ENCODE measurements around the gene P3R3URF. TPM values are rescaled to one million over a fixed set of nuclear protein-coding genes. Genes with fewer than 3 reads are reported as not detected.

P3R3URF gene
- total and polyA plus RNA-seq, 5 donors from 2014 or later, result not detected

GRCh38 chr1:46175243-46175642, 1.0 kb downstream of the P3R3URF start:
- Mint-ChIP-seq H3K4me3 (no peak overlapping the region), H3K27ac (no peak overlapping the region), H3K27me3 (peaks cover 8% of the 10 kb centered on the region), H3K36me3 (no peaks in the 10 kb centered on the region), H3K4me1 (no peaks in the 10 kb centered on the region), H3K9me3 (peaks cover 0 to 1% (median 0%) of the 10 kb centered on the region in 7 donors)
- no peak overlapping the region for H3K4me3 ChIP-seq (ENCODE audit: low read depth, low read length)
- no peak overlapping the region for H3K27ac ChIP-seq (ENCODE audit: insufficient read depth, low read length, poor library complexity, severe bottlenecking)
- no peaks in the 10 kb centered on the region for H3K27me3 ChIP-seq (ENCODE audit: control insufficient read depth, insufficient read depth, low read length)
- H3K9me3 ChIP-seq (ENCODE audit: control insufficient read depth in 2 of 2, low read length in 2 of 2), result no peaks in the 10 kb centered on the region
- no peaks in the 10 kb centered on the region for H3K36me3 ChIP-seq (ENCODE audit: control insufficient read depth, insufficient read depth, low read length)
- DNase-seq, result no peak
- no peak for ATAC-seq (ENCODE audit: low read depth in 2 of 2)
- H3K4me1 ChIP-seq (ENCODE audit: control insufficient read depth, insufficient read depth, low read length, poor library complexity, severe bottlenecking), result peaks cover 6% of the 10 kb centered on the region

GRCh38 chr1:46174448-46175231, 1.6 kb downstream of the P3R3URF start, which contains the start of gene TSPAN1:
TSS of gene TSPAN1 (plus strand) at chr1:46175087. CDS start at chr1:46181108, 6,021 bp downstream.
- H3K27ac ChIP-seq (ENCODE audit: insufficient read depth, low read length, poor library complexity, severe bottlenecking), result no peak within 1 kb of the TSS
- no peaks in the 10 kb centered on the region for H3K27me3 ChIP-seq (ENCODE audit: control insufficient read depth, insufficient read depth, low read length)
- H3K36me3 ChIP-seq (ENCODE audit: control insufficient read depth, insufficient read depth, low read length), result no peaks in the 10 kb centered on the region
- ATAC-seq (ENCODE audit: low read depth in 2 of 2) (no peak), DNase-seq (no peak)
- no peak within 1 kb of the TSS for H3K4me3 Mint-ChIP-seq
- H3K27ac Mint-ChIP-seq, result no peak within 1 kb of the TSS
- H3K4me1 Mint-ChIP-seq, result no peaks in the 10 kb centered on the region
- H3K4me1 ChIP-seq (ENCODE audit: control insufficient read depth, insufficient read depth, low read length, poor library complexity, severe bottlenecking), result peaks cover 4% of the 10 kb centered on the region
- H3K9me3 Mint-ChIP-seq, result peaks cover 0 to 1% (median 0%) of the 10 kb centered on the region in 7 donors
- H3K9me3 ChIP-seq (ENCODE audit: control insufficient read depth in 2 of 2, low read length in 2 of 2), result no peaks in the 10 kb centered on the region
- no peak within 1 kb of the TSS for H3K4me3 ChIP-seq (ENCODE audit: low read depth, low read length)
- H3K36me3 Mint-ChIP-seq, result no peaks in the 10 kb centered on the region
- H3K27me3 Mint-ChIP-seq, result peaks cover 9% of the 10 kb centered on the region

- H3K27ac Mint-ChIP-seq, result no peak overlapping the region
- ATAC-seq (ENCODE audit: low read depth in 2 of 2), result no peak
Observed at GRCh38 chr1:46173361-46173856, 2.9 kb downstream of the P3R3URF start.

GRCh38 chr1:46172321-46172720, 4.0 kb downstream of the P3R3URF start:
- Histone ChIP-seq H3K4me3 (ENCODE audit: low read depth, low read length) (no peak overlapping the region), H3K36me3 (ENCODE audit: control insufficient read depth, insufficient read depth, low read length) (no peaks in the 10 kb centered on the region), H3K4me1 (ENCODE audit: control insufficient read depth, insufficient read depth, low read length, poor library complexity, severe bottlenecking) (no peaks in the 10 kb centered on the region), H3K27ac (ENCODE audit: insufficient read depth, low read length, poor library complexity, severe bottlenecking) (no peak overlapping the region), H3K9me3 (ENCODE audit: control insufficient read depth in 2 of 2, low read length in 2 of 2) (no peaks in the 10 kb centered on the region), H3K27me3 (ENCODE audit: control insufficient read depth, insufficient read depth, low read length) (no peaks in the 10 kb centered on the region)
- Mint-ChIP-seq H3K27me3 (peaks cover 9% of the 10 kb centered on the region), H3K4me3 (no peak overlapping the region), H3K36me3 (no peaks in the 10 kb centered on the region), H3K9me3 (peaks cover 0 to 1% (median 0%) of the 10 kb centered on the region in 7 donors), H3K27ac (no peak overlapping the region), H3K4me1 (peaks cover 0 to 6% (median 2%) of the 10 kb centered on the region in 4 donors)
- ATAC-seq (ENCODE audit: low read depth in 2 of 2) (no peak), DNase-seq (no peak)

More at GRCh38 chr1:46173361-46173856, 2.9 kb downstream of the P3R3URF start:
- no peaks in the 10 kb centered on the region for H3K36me3 Mint-ChIP-seq
- no peaks in the 10 kb centered on the region for H3K9me3 ChIP-seq (ENCODE audit: control insufficient read depth in 2 of 2, low read length in 2 of 2)
- H3K4me3 ChIP-seq (ENCODE audit: low read depth, low read length), result no peak overlapping the region
- no peaks in the 10 kb centered on the region for H3K4me1 ChIP-seq (ENCODE audit: control insufficient read depth, insufficient read depth, low read length, poor library complexity, severe bottlenecking)
- no peaks in the 10 kb centered on the region for H3K4me1 Mint-ChIP-seq
- no peaks in the 10 kb centered on the region for H3K27me3 ChIP-seq (ENCODE audit: control insufficient read depth, insufficient read depth, low read length)
- H3K36me3 ChIP-seq (ENCODE audit: control insufficient read depth, insufficient read depth, low read length), result no peaks in the 10 kb centered on the region
- peaks cover 0 to 1% (median 0%) of the 10 kb centered on the region in 7 donors for H3K9me3 Mint-ChIP-seq
- H3K4me3 Mint-ChIP-seq, result no peak overlapping the region
- peaks cover 9% of the 10 kb centered on the region for H3K27me3 Mint-ChIP-seq
- DNase-seq, result no peak
- no peak overlapping the region for H3K27ac ChIP-seq (ENCODE audit: insufficient read depth, low read length, poor library complexity, severe bottlenecking)

GRCh38 chr1:46171871-46172270, 4.4 kb downstream of the P3R3URF start:
- Histone ChIP-seq H3K27ac (ENCODE audit: insufficient read depth, low read length, poor library complexity, severe bottlenecking) (no peak overlapping the region), H3K4me1 (ENCODE audit: control insufficient read depth, insufficient read depth, low read length, poor library complexity, severe bottlenecking) (no peaks in the 10 kb centered on the region), H3K36me3 (ENCODE audit: control insufficient read depth, insufficient read depth, low read length) (no peaks in the 10 kb centered on the region), H3K4me3 (ENCODE audit: low read depth, low read length) (no peak overlapping the region), H3K27me3 (ENCODE audit: control insufficient read depth, insufficient read depth, low read length) (no peaks in the 10 kb centered on the region), H3K9me3 (ENCODE audit: control insufficient read depth in 2 of 2, low read length in 2 of 2) (no peaks in the 10 kb centered on the region)
- Mint-ChIP-seq H3K27me3 (peaks cover 9% of the 10 kb centered on the region), H3K4me3 (peak overlapping the region in 1 of 4 donors; percentile 79), H3K4me1 (peaks cover 0 to 10% (median 3%) of the 10 kb centered on the region in 4 donors), H3K9me3 (peaks cover 0 to 1% (median 0%) of the 10 kb centered on the region in 7 donors), H3K27ac (no peak overlapping the region), H3K36me3 (no peaks in the 10 kb centered on the region)
- DNase-seq, result no peak
- no peak for ATAC-seq (ENCODE audit: low read depth in 2 of 2)

- Histone ChIP-seq H3K36me3 (ENCODE audit: control insufficient read depth, insufficient read depth, low read length) (no peaks in the 10 kb centered on the region), H3K27ac (ENCODE audit: insufficient read depth, low read length, poor library complexity, severe bottlenecking) (no peak overlapping the region), H3K4me1 (ENCODE audit: control insufficient read depth, insufficient read depth, low read length, poor library complexity, severe bottlenecking) (peaks cover 3% of the 10 kb centered on the region), H3K4me3 (ENCODE audit: low read depth, low read length) (no peak overlapping the region), H3K27me3 (ENCODE audit: control insufficient read depth, insufficient read depth, low read length) (no peaks in the 10 kb centered on the region), H3K9me3 (ENCODE audit: control insufficient read depth in 2 of 2, low read length in 2 of 2) (no peaks in the 10 kb centered on the region)
- Mint-ChIP-seq H3K27me3 (peaks cover 9% of the 10 kb centered on the region), H3K36me3 (no peaks in the 10 kb centered on the region), H3K4me3 (no peak overlapping the region), H3K4me1 (peaks cover 4 to 16% (median 6%) of the 10 kb centered on the region in 4 donors), H3K9me3 (peaks cover 0 to 1% (median 0%) of the 10 kb centered on the region in 7 donors), H3K27ac (no peak overlapping the region)
- DNase-seq (no peak), ATAC-seq (ENCODE audit: low read depth in 2 of 2) (no peak)
Observed at GRCh38 chr1:46171351-46171750, 4.9 kb downstream of the P3R3URF start.

GRCh38 chr1:46169811-46170454, 6.4 kb downstream of the P3R3URF start:
- peaks cover 9% of the 10 kb centered on the region for H3K27me3 Mint-ChIP-seq
- no peaks in the 10 kb centered on the region for H3K36me3 Mint-ChIP-seq
- H3K9me3 ChIP-seq (ENCODE audit: control insufficient read depth in 2 of 2, low read length in 2 of 2), result no peaks in the 10 kb centered on the region
- DNase-seq, result no peak
- H3K9me3 Mint-ChIP-seq, result peaks cover 0 to 1% (median 0%) of the 10 kb centered on the region in 7 donors
- H3K27ac Mint-ChIP-seq, result no peak overlapping the region
- H3K4me1 Mint-ChIP-seq, result peaks cover 5 to 19% (median 8%) of the 10 kb centered on the region in 4 donors
- no peak overlapping the region for H3K27ac ChIP-seq (ENCODE audit: insufficient read depth, low read length, poor library complexity, severe bottlenecking)
- no peak overlapping the region for H3K4me3 Mint-ChIP-seq
- no peaks in the 10 kb centered on the region for H3K36me3 ChIP-seq (ENCODE audit: control insufficient read depth, insufficient read depth, low read length)
- no peak for ATAC-seq (ENCODE audit: low read depth in 2 of 2)
- H3K4me1 ChIP-seq (ENCODE audit: control insufficient read depth, insufficient read depth, low read length, poor library complexity, severe bottlenecking), result peaks cover 6% of the 10 kb centered on the region
- H3K4me3 ChIP-seq (ENCODE audit: low read depth, low read length), result no peak overlapping the region
- H3K27me3 ChIP-seq (ENCODE audit: control insufficient read depth, insufficient read depth, low read length), result no peaks in the 10 kb centered on the region

All from CD4-positive, CD25-positive, alpha-beta regulatory T cell (primary cell).